Tibial nerve (tissue), 4 donors: ENCODE results near the gene CAMK2N1. TPM values are rescaled to one million over a fixed set of nuclear protein-coding genes. Genes with fewer than 3 reads are reported as not detected.

ENCODE experiments used
- DNase-seq, 2 donors: peaks; one replicate each; pipeline ENCODE4 v3.0.0-alpha.2; 2019; ENCODE audit warnings: low spot score in 2 of 2
- H3K27ac ChIP-seq, 4 donors: fragments of 200-600 bp; sonication (generic) in 3 of 4; one replicate each; pipeline ENCODE4 v1.5.1; 2017 to 2019; ENCODE audit warnings: mild to moderate bottlenecking in 1 of 4
- H3K27me3 ChIP-seq, 2 donors: fragments of 200-600 bp; sonication (generic) in 1 of 2; one replicate each; pipeline versions ENCODE4 v1.5.1 to v1.6.0; 2017 to 2019
- H3K36me3 ChIP-seq, 3 donors: fragments of 200-600 bp; sonication (generic); one replicate each; pipeline ENCODE4 v1.5.1; 2018 to 2019
- H3K4me1 ChIP-seq, 4 donors: fragments of 200-600 bp; sonication (generic) in 3 of 4; one replicate each; pipeline ENCODE4 v1.5.1; 2017 to 2019
- H3K4me3 ChIP-seq, 4 donors: fragments of 200-600 bp; sonication (generic) in 3 of 4; one replicate each; pipeline ENCODE4 v1.5.1; 2017 to 2019; ENCODE audit warnings: mild to moderate bottlenecking in 1 of 4, moderate library complexity in 1 of 4
- H3K9me3 ChIP-seq, 4 donors: fragments of 200-600 bp; sonication (generic) in 3 of 4; one replicate each; pipeline ENCODE4 v1.5.1; 2017 to 2019
- CTCF ChIP-seq, 5 experiments: fragments of 200-600 bp in 3 of 5; fragments of 450-650 bp in 2 of 5; sonication (generic) in 3 of 5; IDR thresholded peaks; one replicate each; pipeline ENCODE4 v1.5.1; 2016 to 2019; ENCODE audit warnings: antibody characterized with exemption in 5 of 5, mild to moderate bottlenecking in 3 of 5, moderate library complexity in 2 of 5
- EP300 ChIP-seq, 2 donors: sonication (generic); formaldehyde crosslinking; IDR thresholded peaks; one replicate each; pipeline ENCODE4 v1.6.1; 2017; ENCODE audit warnings: antibody characterized with exemption in 2 of 2, mild to moderate bottlenecking in 1 of 2
- POLR2A ChIP-seq, 2 donors: fragments of 450-650 bp; IDR thresholded peaks; one replicate each; pipeline ENCODE4 v1.6.1; 2017; ENCODE audit warnings: antibody characterized with exemption in 2 of 2, mild to moderate bottlenecking in 2 of 2, moderate library complexity in 2 of 2
- WGBS, 2 donors: methylation state at CpG; one replicate each; pipeline ENCODE4 v1.1.5; 2018; 5-methylcytosine and 5-hydroxymethylcytosine counted together
- total RNA-seq, 4 donors: library from RNA; depleted of rRNA; stranded (reverse); fragments of >200 nt; gene quantifications; one replicate each; pipeline ENCODE4 v1.1.0, GENCODE V29; 2016

CAMK2N1 gene
- total RNA-seq, 4 donors from 2014 or later = 2.4 to 5.9 (median 4.8) TPM

- WGBS, 2 donors = 92 to 93% methylated on average over 1 of the region's 1 CpG
- Histone ChIP-seq H3K27ac (no peak overlapping the region), H3K36me3 (peaks cover 0 to 40% (median 20%) of the 10 kb centered on the region in 3 donors), H3K4me1 (peaks cover 0 to 50% (median 14%) of the 10 kb centered on the region in 4 donors), H3K9me3 (no peaks in the 10 kb centered on the region), H3K27me3 (peaks cover 0 to 2% of the 10 kb centered on the region in 2 donors), H3K4me3 (no peak overlapping the region)
- no peak for DNase-seq
- TF ChIP-seq POLR2A (IDR thresholded peaks at IDR 0.05) = no peak
- TF ChIP-seq EP300 (IDR thresholded peaks at IDR 0.05) = no peak
- TF ChIP-seq CTCF (IDR thresholded peaks at IDR 0.05) = no peak
Observed at GRCh38 chr1:20505488-20505887, 19.5 kb upstream of the CAMK2N1 start.

- DNase-seq = no peak
- Histone ChIP-seq H3K4me1 (peaks cover 0 to 23% (median 0%) of the 10 kb centered on the region in 4 donors), H3K9me3 (no peaks in the 10 kb centered on the region), H3K27me3 (no peaks in the 10 kb centered on the region), H3K4me3 (no peak overlapping the region), H3K27ac (no peak overlapping the region), H3K36me3 (peaks cover 0 to 81% (median 28%) of the 10 kb centered on the region in 3 donors)
- WGBS, 2 donors = 92 to 96% methylated on average over 14 to 17 of the region's 17 CpGs
- no peak for TF ChIP-seq POLR2A (IDR thresholded peaks at IDR 0.05)
- TF ChIP-seq EP300 (IDR thresholded peaks at IDR 0.05) = no peak
- no peak for TF ChIP-seq CTCF (IDR thresholded peaks at IDR 0.05)
Observed at GRCh38 chr1:20500716-20501115, 14.7 kb upstream of the CAMK2N1 start.

- H3K27ac ChIP-seq = no peak overlapping the region
- no peaks in the 10 kb centered on the region for H3K27me3 ChIP-seq
- 84 to 91% methylated on average over 14 of the region's 14 CpGs for WGBS, 2 donors
- no peak for DNase-seq
- H3K36me3 ChIP-seq = peaks cover 0 to 81% (median 28%) of the 10 kb centered on the region in 3 donors
- H3K9me3 ChIP-seq = no peaks in the 10 kb centered on the region
- H3K4me3 ChIP-seq = no peak overlapping the region
- TF ChIP-seq POLR2A (IDR thresholded peaks at IDR 0.05) = no peak
- TF ChIP-seq EP300 (IDR thresholded peaks at IDR 0.05) = no peak
- no peak for TF ChIP-seq CTCF (IDR thresholded peaks at IDR 0.05)
- peaks cover 0 to 18% (median 0%) of the 10 kb centered on the region in 4 donors for H3K4me1 ChIP-seq
Observed at GRCh38 chr1:20499718-20500117, 13.7 kb upstream of the CAMK2N1 start.

- no peak overlapping the region for H3K4me3 ChIP-seq
Observed at GRCh38 chr1:20499105-20499504, 13.1 kb upstream of the CAMK2N1 start.

GRCh38 chr1:20498116-20498515 lies 12.1 kb upstream of the CAMK2N1 start:
- Histone ChIP-seq H3K9me3 (no peaks in the 10 kb centered on the region), H3K27me3 (no peaks in the 10 kb centered on the region), H3K4me1 (peaks cover 0 to 21% (median 4%) of the 10 kb centered on the region in 4 donors), H3K27ac (no peak overlapping the region), H3K36me3 (peaks cover 0 to 67% (median 28%) of the 10 kb centered on the region in 3 donors), H3K4me3 (no peak overlapping the region)
- no peak for DNase-seq
- 83 to 92% methylated on average over 7 of the region's 7 CpGs for WGBS, 2 donors
- no peak for TF ChIP-seq CTCF (IDR thresholded peaks at IDR 0.05)
- no peak for TF ChIP-seq POLR2A (IDR thresholded peaks at IDR 0.05)
- TF ChIP-seq EP300 (IDR thresholded peaks at IDR 0.05) = no peak

More at GRCh38 chr1:20499105-20499504, 13.1 kb upstream of the CAMK2N1 start:
- H3K27ac ChIP-seq = no peak overlapping the region
- no peaks in the 10 kb centered on the region for H3K27me3 ChIP-seq
- no peaks in the 10 kb centered on the region for H3K9me3 ChIP-seq
- peaks cover 0 to 76% (median 28%) of the 10 kb centered on the region in 3 donors for H3K36me3 ChIP-seq
- peaks cover 0 to 18% (median 3%) of the 10 kb centered on the region in 4 donors for H3K4me1 ChIP-seq
- WGBS, 2 donors = 79 to 93% methylated on average over 3 to 5 of the region's 5 CpGs
- DNase-seq = no peak
- no peak for TF ChIP-seq POLR2A (IDR thresholded peaks at IDR 0.05)
- TF ChIP-seq EP300 (IDR thresholded peaks at IDR 0.05) = no peak
- no peak for TF ChIP-seq CTCF (IDR thresholded peaks at IDR 0.05)
